Osteocyte (in vitro differentiated cells): Measurements from ENCODE around the gene LSM7. TPM values are rescaled to one million over a fixed set of nuclear protein-coding genes. Genes with fewer than 3 reads are reported as not detected.

ENCODE experiments used
- DNase-seq: peaks from one replicate; pipeline ENCODE4 v3.0.0; 2021; ENCODE audit warnings: mixed read lengths; ENCODE audit not compliant: unreplicated experiment; ENCODE audit errors: extremely low spot score
- H3K27ac Mint-ChIP-seq: one replicate; pipeline ENCODE4 v1.8.0; 2021; ENCODE audit warnings: mild to moderate bottlenecking, mixed read lengths; ENCODE audit not compliant: unreplicated experiment
- H3K27me3 Mint-ChIP-seq: one replicate; pipeline ENCODE4 v1.8.0; 2021; ENCODE audit warnings: mixed read lengths; ENCODE audit not compliant: unreplicated experiment
- H3K36me3 Mint-ChIP-seq: one replicate; pipeline ENCODE4 v1.8.0; 2021; ENCODE audit warnings: mixed read lengths; ENCODE audit not compliant: unreplicated experiment
- H3K4me1 Mint-ChIP-seq: one replicate; pipeline ENCODE4 v1.8.0; 2021; ENCODE audit warnings: mixed read lengths; ENCODE audit not compliant: unreplicated experiment
- H3K4me3 Mint-ChIP-seq: one replicate; pipeline ENCODE4 v1.8.0; 2021; ENCODE audit warnings: mild to moderate bottlenecking, moderate library complexity, mixed read lengths; ENCODE audit not compliant: unreplicated experiment
- H3K9me3 Mint-ChIP-seq: one replicate; pipeline ENCODE4 v1.8.0; 2021; ENCODE audit warnings: mixed read lengths; ENCODE audit not compliant: unreplicated experiment
- total RNA-seq: library from RNA; stranded (reverse); gene quantifications from 2 replicates; pipeline ENCODE4 v1.2.1, GENCODE V29; 2021
- TF ChIP-seq, protein P1 (sequence below): fragments of 200-600 bp; sonication (generic); IDR thresholded peaks from 2 replicates; pipeline ENCODE4 v1.5.0; 2021; ENCODE audit warnings: antibody characterized with exemption, mild to moderate bottlenecking, moderate library complexity

LSM7 gene
- total RNA-seq, 1 donor from 2014 or later: 77.8 TPM

DNA sequence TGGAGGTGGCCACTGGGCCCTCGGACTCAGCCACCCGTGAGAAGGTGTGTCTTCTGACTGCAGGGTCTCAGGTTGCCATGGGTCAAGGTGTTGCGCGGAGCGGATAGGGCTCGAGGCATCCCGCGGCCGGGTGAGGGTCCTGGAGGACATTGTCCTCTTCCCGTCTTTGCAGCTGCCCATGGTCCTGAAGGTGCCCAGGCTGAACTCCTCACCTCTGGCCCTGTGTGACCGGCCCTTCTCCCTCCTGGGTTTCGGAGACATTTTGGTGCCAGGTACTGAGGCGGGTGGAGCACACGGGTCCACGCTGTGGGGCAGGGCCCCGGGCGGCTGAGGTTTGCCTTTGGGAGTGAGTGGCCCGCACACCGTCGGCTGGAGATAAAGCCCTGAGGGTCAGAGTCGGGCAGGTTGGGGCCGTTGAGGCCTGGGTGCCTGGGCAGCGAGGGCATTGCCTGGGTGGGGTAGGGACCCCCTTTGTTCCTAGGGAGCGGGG lies 16.0 kb upstream of the LSM7 start:
- H3K4me1 Mint-ChIP-seq: no peaks in the 10 kb centered on the region
- no peaks in the 10 kb centered on the region for H3K9me3 Mint-ChIP-seq
- no peak for DNase-seq
- H3K36me3 Mint-ChIP-seq: peaks cover 5% of the 10 kb centered on the region
- H3K27me3 Mint-ChIP-seq: no peaks in the 10 kb centered on the region
- TF ChIP-seq, protein P1, sequence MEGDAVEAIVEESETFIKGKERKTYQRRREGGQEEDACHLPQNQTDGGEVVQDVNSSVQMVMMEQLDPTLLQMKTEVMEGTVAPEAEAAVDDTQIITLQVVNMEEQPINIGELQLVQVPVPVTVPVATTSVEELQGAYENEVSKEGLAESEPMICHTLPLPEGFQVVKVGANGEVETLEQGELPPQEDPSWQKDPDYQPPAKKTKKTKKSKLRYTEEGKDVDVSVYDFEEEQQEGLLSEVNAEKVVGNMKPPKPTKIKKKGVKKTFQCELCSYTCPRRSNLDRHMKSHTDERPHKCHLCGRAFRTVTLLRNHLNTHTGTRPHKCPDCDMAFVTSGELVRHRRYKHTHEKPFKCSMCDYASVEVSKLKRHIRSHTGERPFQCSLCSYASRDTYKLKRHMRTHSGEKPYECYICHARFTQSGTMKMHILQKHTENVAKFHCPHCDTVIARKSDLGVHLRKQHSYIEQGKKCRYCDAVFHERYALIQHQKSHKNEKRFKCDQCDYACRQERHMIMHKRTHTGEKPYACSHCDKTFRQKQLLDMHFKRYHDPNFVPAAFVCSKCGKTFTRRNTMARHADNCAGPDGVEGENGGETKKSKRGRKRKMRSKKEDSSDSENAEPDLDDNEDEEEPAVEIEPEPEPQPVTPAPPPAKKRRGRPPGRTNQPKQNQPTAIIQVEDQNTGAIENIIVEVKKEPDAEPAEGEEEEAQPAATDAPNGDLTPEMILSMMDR: no peak
- no peak overlapping the region for H3K27ac Mint-ChIP-seq
- H3K4me3 Mint-ChIP-seq: no peak overlapping the region

DNA sequence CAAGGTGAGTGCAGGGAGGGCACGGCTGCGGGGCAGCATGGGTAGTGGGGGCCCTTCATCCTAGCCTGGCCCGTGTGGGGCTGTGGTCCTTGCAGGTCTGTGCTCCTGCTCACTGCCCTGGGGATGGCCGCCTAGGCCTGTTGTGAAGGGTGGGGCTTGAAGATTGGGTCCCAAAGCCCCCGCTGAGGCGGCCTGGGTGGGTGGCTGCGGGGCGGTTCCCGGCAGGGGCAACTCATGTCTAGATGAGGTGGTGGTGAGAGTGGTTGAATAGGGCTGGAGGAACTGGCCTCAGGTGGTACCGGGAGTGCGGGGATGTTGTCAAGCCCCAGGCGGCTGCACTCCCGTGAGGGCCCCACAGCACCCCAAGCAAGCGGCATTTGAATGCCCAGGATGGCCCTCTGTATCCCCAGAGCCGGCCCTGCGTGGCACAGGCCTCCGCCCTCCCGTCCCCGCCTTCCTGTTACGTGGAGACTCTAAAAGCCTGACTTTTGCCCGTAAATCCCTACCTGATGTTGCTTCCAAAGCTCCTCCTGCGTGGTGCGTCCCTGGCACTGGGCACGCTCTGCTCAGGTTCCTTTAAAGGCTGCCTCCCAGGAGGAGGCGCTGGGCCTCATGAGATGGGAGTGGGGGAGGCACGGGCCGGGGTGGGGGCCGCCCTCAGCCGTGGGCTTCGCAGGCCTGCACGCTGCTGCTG lies 15.1 kb upstream of the LSM7 start:
- Mint-ChIP-seq H3K36me3 (peaks cover 5% of the 10 kb centered on the region), H3K4me3 (no peak overlapping the region), H3K27me3 (no peaks in the 10 kb centered on the region), H3K27ac (no peak overlapping the region), H3K9me3 (no peaks in the 10 kb centered on the region), H3K4me1 (no peaks in the 10 kb centered on the region)
- no peak for DNase-seq
- TF ChIP-seq, protein P1: no peak

DNA sequence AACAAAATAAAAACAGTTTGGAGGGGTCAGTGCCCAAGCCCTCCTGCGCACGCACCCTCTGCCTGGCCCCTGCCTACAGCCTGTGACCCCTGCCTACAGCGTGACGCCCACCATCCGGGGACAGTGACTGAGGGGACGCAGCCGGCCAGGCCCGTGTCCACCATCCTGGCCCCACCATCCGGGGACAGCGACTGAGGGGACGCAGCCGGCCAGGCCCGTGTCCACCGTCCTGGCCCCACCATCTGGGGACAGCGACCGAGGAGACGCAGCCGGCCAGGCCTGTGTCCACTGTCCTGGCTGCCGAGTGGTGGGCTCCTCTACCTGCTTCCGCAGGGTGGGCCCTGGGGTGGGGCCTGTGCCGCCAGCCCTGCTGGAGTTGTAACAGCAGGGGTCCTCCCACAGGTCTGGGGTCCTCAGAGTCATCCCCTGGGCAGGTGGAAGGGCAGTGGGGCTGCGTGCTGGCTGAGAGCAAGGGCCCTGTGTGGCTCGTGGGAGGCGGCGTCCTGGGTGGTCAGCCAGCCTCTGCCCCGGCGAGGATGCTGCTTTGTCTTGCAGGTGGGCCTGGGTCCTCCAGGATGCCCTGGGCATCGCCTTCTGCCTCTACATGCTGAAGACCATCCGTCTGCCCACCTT lies 14.4 kb upstream of the LSM7 start:
- H3K4me3 Mint-ChIP-seq: no peak overlapping the region
- TF ChIP-seq, protein P1: no peak
- H3K4me1 Mint-ChIP-seq: no peaks in the 10 kb centered on the region
- no peaks in the 10 kb centered on the region for H3K27me3 Mint-ChIP-seq
- H3K36me3 Mint-ChIP-seq: peaks cover 5% of the 10 kb centered on the region
- H3K27ac Mint-ChIP-seq: no peak overlapping the region
- no peaks in the 10 kb centered on the region for H3K9me3 Mint-ChIP-seq
- no peak for DNase-seq

DNA sequence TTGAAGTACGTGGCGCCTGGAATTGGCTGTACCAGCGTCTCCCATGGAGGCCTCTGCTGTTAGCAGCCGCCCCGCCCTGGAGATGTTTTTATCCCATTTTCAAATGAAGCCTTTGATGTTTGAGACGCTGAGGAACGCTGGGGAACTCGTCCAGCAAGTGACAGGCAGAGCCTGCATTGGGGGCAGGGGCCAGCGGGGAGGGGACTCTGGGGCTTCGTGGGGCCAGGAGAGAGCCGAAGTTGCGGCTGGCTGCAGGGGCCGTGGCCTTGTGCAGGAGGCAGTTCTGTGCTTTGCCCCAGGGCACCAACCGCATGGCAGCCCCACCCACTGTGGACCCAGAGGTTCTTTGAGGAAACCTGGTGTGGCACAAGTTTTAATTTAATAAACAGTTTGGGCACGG lies 13.6 kb upstream of the LSM7 start:
- Mint-ChIP-seq H3K27ac (no peak overlapping the region), H3K36me3 (peaks cover 5% of the 10 kb centered on the region), H3K9me3 (no peaks in the 10 kb centered on the region), H3K4me1 (peaks cover 6% of the 10 kb centered on the region), H3K4me3 (no peak overlapping the region), H3K27me3 (no peaks in the 10 kb centered on the region)
- TF ChIP-seq, protein P1: no peak
- no peak for DNase-seq

DNA sequence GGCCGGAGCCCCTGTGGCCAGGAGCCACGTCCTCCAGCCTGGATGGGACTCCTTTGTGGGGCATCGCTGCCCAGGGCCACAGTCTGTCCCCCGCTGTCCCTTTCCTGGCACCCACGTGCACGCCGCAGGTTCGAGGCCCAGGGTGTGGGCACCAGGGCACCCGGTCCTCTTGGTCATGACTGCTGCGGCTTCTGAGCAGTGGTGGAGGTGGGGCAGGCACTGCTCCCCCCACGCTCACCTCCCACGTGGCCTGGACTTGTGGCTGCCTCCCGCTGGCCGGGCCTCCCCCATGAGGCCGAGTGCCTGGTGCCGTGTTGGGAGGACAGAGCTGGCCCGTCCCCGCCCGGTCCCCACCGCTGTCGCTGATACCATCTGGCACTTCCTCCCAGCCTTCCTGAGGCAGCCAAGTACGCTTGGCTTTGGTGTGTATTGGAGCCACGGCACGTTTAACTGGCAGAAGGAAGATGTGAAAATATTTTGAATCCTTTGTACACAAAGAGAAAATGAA lies 12.9 kb upstream of the LSM7 start:
- Mint-ChIP-seq H3K4me1 (peaks cover 6% of the 10 kb centered on the region), H3K9me3 (no peaks in the 10 kb centered on the region), H3K27ac (no peak overlapping the region), H3K27me3 (no peaks in the 10 kb centered on the region), H3K4me3 (no peak overlapping the region), H3K36me3 (peaks cover 5% of the 10 kb centered on the region)
- TF ChIP-seq, protein P1: no peak
- DNase-seq: no peak
